Transverse colon (tissue), 4 donors: ENCODE measurements around the gene GPR158. TPM values are rescaled to one million over a fixed set of nuclear protein-coding genes. Genes with fewer than 3 reads are reported as not detected.

Source experiments
- DNase-seq: peaks from one replicate; pipeline ENCODE4 v3.0.0-alpha.2; 2019
- H3K27ac ChIP-seq, 4 donors: fragments of 200-600 bp; sonication (generic); 2 replicates each; pipeline ENCODE4 v1.5.1; 2016 to 2018; ENCODE audit warnings: inconsistent platforms in 4 of 4
- H3K27me3 ChIP-seq: fragments of 200-600 bp; sonication (generic); 2 replicates; pipeline ENCODE4 v1.5.1; 2017; ENCODE audit warnings: inconsistent platforms
- H3K36me3 ChIP-seq, 4 donors: fragments of 200-600 bp; sonication (generic); 2 replicates each; pipeline ENCODE4 v1.5.1; 2017 to 2019; ENCODE audit warnings: inconsistent platforms in 4 of 4
- H3K4me1 ChIP-seq, 4 donors: fragments of 200-600 bp; sonication (generic); 2 replicates each; pipeline ENCODE4 v1.5.1; 2017 to 2020; ENCODE audit warnings: inconsistent platforms in 4 of 4
- H3K4me3 ChIP-seq, 4 donors: fragments of 200-600 bp; sonication (generic); 1 replicate in 1 of 4; 2 replicates in 3 of 4; pipeline versions ENCODE4 v1.5.1 to v1.6.1; 2017 to 2019; ENCODE audit warnings: inconsistent platforms in 4 of 4
- H3K9me3 ChIP-seq, 2 donors: fragments of 200-600 bp; sonication (generic); 2 replicates each; pipeline ENCODE4 v1.5.1; 2017 to 2019; ENCODE audit warnings: inconsistent platforms in 2 of 2
- EP300 ChIP-seq: sonication (generic); formaldehyde crosslinking; IDR thresholded peaks from one replicate; pipeline ENCODE4 v1.6.1; 2017; ENCODE audit warnings: antibody characterized with exemption, low read depth
- POLR2A ChIP-seq: fragments of 450-650 bp; IDR thresholded peaks from one replicate; pipeline ENCODE4 v1.6.1; 2016; ENCODE audit warnings: antibody characterized with exemption, mild to moderate bottlenecking, moderate library complexity
- POLR2AphosphoS5 ChIP-seq, 3 donors: sonication (generic); formaldehyde crosslinking; IDR thresholded peaks; one replicate each; pipeline ENCODE4 v1.6.1; 2016; ENCODE audit warnings: antibody characterized with exemption in 3 of 3
- WGBS, 2 donors: methylation state at CpG; one replicate each; pipeline ENCODE4 v1.1.5; 2018; ENCODE audit warnings: low coverage in 1 of 2; 5-methylcytosine and 5-hydroxymethylcytosine counted together
- in situ Hi-C, 4 donors: fragments of 200-750 bp; cut with MboI; loops; one replicate each; pipeline versions ENCODE4 v1.15.0 to v1.15.1; 2017; ENCODE audit warnings: low sequenced_read_pairs in 3 of 4, low pct_ligation_motif_present in 1 of 4, low pct_unique_long_range_greater_than_20kb in 1 of 4
- intact Hi-C: fragments of 100-400 bp; cut with DNase I; formaldehyde crosslinking; loops from one replicate; pipeline ENCODE4 v1.15.1; 2023; ENCODE audit warnings: low total_unique reads
- total RNA-seq, 4 donors: library from RNA; depleted of rRNA; stranded (reverse); fragments of >200 nt; gene quantifications; one replicate each; pipeline ENCODE4 v1.1.0, GENCODE V29; 2016
- TF ChIP-seq, protein P1 (sequence below), 5 experiments: fragments of 200-600 bp in 3 of 5; fragments of 450-650 bp in 2 of 5; sonication (generic) in 3 of 5; IDR thresholded peaks; 1 replicate in 2 of 5; 2 replicates in 3 of 5; pipeline ENCODE4 v1.5.1; 2016 to 2017; ENCODE audit warnings: antibody characterized with exemption in 5 of 5, inconsistent platforms in 3 of 5, mild to moderate bottlenecking in 2 of 5, moderate library complexity in 1 of 5

GPR158 gene
- total RNA-seq, 4 donors from 2014 or later, result 0.16 to 0.27 TPM; not detected in 2

DNA sequence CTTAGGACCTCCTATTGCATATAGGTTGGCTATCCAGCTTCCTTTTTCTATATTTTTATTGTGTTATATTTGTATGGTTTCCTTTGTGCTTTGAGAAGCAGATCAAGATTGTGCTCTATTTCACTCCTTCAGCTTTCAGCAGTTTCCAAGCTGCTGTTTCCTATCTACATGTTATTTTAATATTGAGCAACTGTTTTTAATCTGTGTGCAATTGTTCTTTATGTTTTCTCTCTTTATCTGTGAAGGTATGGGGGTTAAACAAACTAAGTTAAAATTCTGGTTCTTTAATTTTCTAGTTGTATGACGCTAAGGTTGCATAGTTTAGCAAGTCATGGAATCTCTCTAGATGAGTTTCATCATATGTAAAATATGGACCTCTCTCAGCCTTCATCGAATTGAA lies 251.0 kb downstream of the GPR158 start:
- Histone ChIP-seq H3K9me3 (no peaks in the 10 kb centered on the region), H3K4me1 (no peaks in the 10 kb centered on the region), H3K4me3 (no peak overlapping the region), H3K36me3 (no peaks in the 10 kb centered on the region), H3K27me3 (no peaks in the 10 kb centered on the region), H3K27ac (no peak overlapping the region)
- no peak for DNase-seq
- 66 to 68% methylated on average over 2 of the region's 2 CpGs for WGBS, 2 donors
- intact Hi-C loops, result no loop called here
- TF ChIP-seq EP300 (no peak), POLR2A (no peak), POLR2AphosphoS5 (IDR thresholded peaks at IDR 0.05) (no peak)
- TF ChIP-seq, protein P1, sequence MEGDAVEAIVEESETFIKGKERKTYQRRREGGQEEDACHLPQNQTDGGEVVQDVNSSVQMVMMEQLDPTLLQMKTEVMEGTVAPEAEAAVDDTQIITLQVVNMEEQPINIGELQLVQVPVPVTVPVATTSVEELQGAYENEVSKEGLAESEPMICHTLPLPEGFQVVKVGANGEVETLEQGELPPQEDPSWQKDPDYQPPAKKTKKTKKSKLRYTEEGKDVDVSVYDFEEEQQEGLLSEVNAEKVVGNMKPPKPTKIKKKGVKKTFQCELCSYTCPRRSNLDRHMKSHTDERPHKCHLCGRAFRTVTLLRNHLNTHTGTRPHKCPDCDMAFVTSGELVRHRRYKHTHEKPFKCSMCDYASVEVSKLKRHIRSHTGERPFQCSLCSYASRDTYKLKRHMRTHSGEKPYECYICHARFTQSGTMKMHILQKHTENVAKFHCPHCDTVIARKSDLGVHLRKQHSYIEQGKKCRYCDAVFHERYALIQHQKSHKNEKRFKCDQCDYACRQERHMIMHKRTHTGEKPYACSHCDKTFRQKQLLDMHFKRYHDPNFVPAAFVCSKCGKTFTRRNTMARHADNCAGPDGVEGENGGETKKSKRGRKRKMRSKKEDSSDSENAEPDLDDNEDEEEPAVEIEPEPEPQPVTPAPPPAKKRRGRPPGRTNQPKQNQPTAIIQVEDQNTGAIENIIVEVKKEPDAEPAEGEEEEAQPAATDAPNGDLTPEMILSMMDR (IDR thresholded peaks at IDR 0.05), result no peak
- in situ Hi-C loops, result no loop called here

DNA sequence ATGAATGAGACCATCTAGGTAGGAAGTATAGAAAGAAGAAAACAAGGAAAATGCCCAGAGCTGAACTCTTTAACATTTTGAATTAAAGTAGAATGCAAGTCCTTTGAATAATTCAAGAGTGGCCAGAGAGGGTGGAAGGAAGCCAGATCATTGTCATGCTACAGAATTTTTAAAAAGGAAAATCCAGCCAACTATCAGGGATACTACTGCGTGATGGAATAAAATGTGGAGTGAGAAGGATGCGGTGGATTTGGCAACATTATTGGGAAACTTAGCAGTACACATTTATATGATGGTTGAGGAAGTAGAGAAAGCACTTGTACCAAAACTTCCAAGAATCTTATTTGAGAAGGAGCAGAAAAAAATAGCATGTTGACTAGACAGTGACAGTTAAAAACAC lies 261.6 kb downstream of the GPR158 start:
- Histone ChIP-seq H3K4me1 (no peaks in the 10 kb centered on the region), H3K4me3 (no peak overlapping the region), H3K9me3 (no peaks in the 10 kb centered on the region), H3K27ac (no peak overlapping the region), H3K27me3 (no peaks in the 10 kb centered on the region), H3K36me3 (no peaks in the 10 kb centered on the region)
- TF ChIP-seq POLR2A (no peak), EP300 (no peak), POLR2AphosphoS5 (IDR thresholded peaks at IDR 0.05) (no peak)
- TF ChIP-seq, protein P1 (IDR thresholded peaks at IDR 0.05), result no peak
- no peak for DNase-seq
- WGBS, 2 donors, result 87 to 95% methylated on average over 2 of the region's 2 CpGs
- in situ Hi-C loops, result no loop called here
- intact Hi-C loops, result no loop called here

DNA sequence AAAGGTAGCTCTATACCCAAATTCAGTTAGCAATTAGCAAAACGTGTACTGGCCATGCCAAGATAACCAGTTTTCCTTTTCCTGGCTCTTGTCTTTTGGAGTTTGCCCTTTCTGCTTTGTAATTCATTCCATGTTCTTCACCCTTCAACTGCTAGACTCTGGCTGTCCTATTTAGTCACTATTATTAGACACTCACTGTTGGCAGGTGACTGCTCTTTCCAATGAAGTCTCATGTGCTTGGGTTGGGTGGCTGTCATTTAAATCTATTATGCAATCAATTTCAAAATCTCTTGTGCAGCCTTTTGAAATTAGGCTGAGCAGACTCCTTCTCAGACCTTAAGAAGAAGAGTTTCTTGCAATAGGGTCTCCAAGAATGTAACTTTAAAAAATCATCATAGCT lies 266.5 kb downstream of the GPR158 start:
- Histone ChIP-seq H3K27me3 (no peaks in the 10 kb centered on the region), H3K27ac (no peak overlapping the region), H3K4me3 (no peak overlapping the region), H3K36me3 (no peaks in the 10 kb centered on the region), H3K9me3 (no peaks in the 10 kb centered on the region), H3K4me1 (no peaks in the 10 kb centered on the region)
- no peak for DNase-seq
- in situ Hi-C loops, result no loop called here
- TF ChIP-seq, protein P1 (IDR thresholded peaks at IDR 0.05), result no peak
- TF ChIP-seq POLR2AphosphoS5 (IDR thresholded peaks at IDR 0.05) (no peak), POLR2A (no peak), EP300 (no peak)
- WGBS, 2 donors, result 9 to 34% methylated on average over 1 of the region's 1 CpG
- intact Hi-C loops, result no loop called here

DNA sequence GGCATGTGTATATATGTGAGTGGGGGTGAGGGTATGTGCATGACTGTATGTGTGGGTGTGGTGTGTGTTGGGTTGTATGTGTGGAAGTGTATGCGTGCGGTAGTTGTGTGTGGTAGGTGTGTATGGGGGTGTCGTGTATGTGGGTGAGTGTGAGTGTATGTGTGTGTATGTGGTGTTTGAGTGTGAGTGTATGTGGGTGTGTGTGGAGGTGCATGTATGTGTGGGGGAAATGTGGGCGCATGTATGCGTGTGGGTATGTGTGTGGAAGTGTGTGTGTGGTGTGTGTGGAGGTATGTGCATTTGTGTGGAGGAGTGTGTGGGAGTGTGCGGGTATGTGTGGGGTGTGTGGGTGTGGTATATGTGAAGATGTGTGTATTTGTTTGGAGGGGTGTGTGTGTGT lies 269.5 kb downstream of the GPR158 start:
- no peak for DNase-seq
- Histone ChIP-seq H3K27me3 (no peaks in the 10 kb centered on the region), H3K4me3 (no peak overlapping the region), H3K36me3 (no peaks in the 10 kb centered on the region), H3K27ac (no peak overlapping the region), H3K9me3 (no peaks in the 10 kb centered on the region), H3K4me1 (no peaks in the 10 kb centered on the region)
- TF ChIP-seq POLR2AphosphoS5 (IDR thresholded peaks at IDR 0.05), result no peak
- TF ChIP-seq POLR2A, result no peak
- TF ChIP-seq, protein P1 (IDR thresholded peaks at IDR 0.05), result no peak
- no peak for TF ChIP-seq EP300
- in situ Hi-C loops, result no loop called here
- intact Hi-C loops, result no loop called here
- WGBS, 2 donors, result 88 to 100% methylated on average over 1 to 6 of the region's 6 CpGs
